Measurements from ENCODE around the gene SLIT3.

Gene SLIT3

GRCh38 chr5:169300468-169301385, at the start of gene SLIT3:
Gene SLIT3 (minus strand): TSS chr5:169301139. CDS start chr5:169300709, 430 bp downstream.
- no peak for ATAC-seq (replicated peaks)
- Mint-ChIP-seq H3K4me1 (peaks cover 0 to 7% of the 10 kb centered on the region in 2 donors), H3K27me3 (peaks cover 48 to 54% of the 10 kb centered on the region in 2 donors), H3K27ac (no peak within 1 kb of the TSS), H3K4me3 (peak within 1 kb of the TSS in 1 of 2 donors; percentile 37), H3K36me3 (no peaks in the 10 kb centered on the region), H3K9me3 (no peaks in the 10 kb centered on the region)
- no peak for DNase-seq

DNA sequence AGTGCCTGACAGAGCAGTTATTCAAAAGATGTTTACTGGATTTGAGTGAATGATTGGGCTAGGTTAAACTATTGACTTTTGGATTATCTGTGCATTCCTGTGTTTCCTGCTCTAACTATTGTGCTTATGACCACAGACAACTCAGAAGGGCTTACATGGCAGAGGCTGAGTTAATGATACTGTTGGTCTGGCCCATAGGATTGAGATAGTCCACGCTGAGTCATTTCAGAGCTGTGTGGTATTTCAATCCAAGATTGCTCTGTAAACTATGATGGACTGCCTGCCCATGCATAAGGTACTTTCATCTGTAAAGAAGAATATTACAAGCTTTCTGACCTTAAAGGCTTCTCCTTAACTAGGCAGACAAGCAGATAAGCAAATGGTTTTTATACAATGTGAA, 49.1 kb upstream of the SLIT3 start:
- DNase-seq (no peak), ATAC-seq (replicated peaks) (no peak)
- no peak overlapping the region for H3K4me3 Mint-ChIP-seq
- H3K27me3 Mint-ChIP-seq = no peaks in the 10 kb centered on the region
- no peaks in the 10 kb centered on the region for H3K36me3 Mint-ChIP-seq
- H3K27ac Mint-ChIP-seq = no peak overlapping the region
- H3K4me1 Mint-ChIP-seq = no peaks in the 10 kb centered on the region
- H3K9me3 Mint-ChIP-seq = no peaks in the 10 kb centered on the region

- no peak for DNase-seq
- Mint-ChIP-seq H3K27ac (no peak overlapping the region), H3K9me3 (no peaks in the 10 kb centered on the region), H3K4me3 (no peak overlapping the region), H3K27me3 (no peaks in the 10 kb centered on the region), H3K36me3 (no peaks in the 10 kb centered on the region), H3K4me1 (no peaks in the 10 kb centered on the region)
- ATAC-seq (replicated peaks) = no peak
These were observed 46.8 kb upstream of the SLIT3 start for GRCh38 chr5:169347786-169348185.

GRCh38 chr5:169344629-169345028, 43.7 kb upstream of the SLIT3 start:
- DNase-seq (no peak), ATAC-seq (replicated peaks) (no peak)
- Mint-ChIP-seq H3K36me3 (no peaks in the 10 kb centered on the region), H3K9me3 (no peaks in the 10 kb centered on the region), H3K27ac (no peak overlapping the region), H3K4me3 (no peak overlapping the region), H3K4me1 (no peaks in the 10 kb centered on the region), H3K27me3 (no peaks in the 10 kb centered on the region)

DNA sequence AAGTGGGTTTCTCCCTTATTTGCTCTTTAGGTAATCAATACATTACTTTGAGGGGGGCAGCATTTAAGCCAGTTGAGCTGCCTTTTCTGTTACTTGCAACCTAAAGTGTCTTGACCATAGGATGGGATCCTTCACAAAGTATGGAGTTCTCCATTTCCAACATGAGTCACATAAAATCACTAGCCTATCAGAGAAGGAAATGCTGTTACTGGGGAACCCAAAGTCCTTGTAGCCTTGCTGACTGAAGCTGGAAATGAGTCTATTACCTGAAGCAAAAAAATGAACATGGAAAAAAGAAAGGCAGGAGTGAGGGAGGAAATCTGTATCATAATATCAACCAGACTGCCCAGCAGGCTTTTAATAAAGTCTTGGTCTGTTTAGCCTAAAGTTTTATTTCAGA, 42.8 kb upstream of the SLIT3 start:
- H3K27ac Mint-ChIP-seq = no peak overlapping the region
- H3K4me1 Mint-ChIP-seq = no peaks in the 10 kb centered on the region
- no peak for DNase-seq
- no peaks in the 10 kb centered on the region for H3K9me3 Mint-ChIP-seq
- H3K4me3 Mint-ChIP-seq = no peak overlapping the region
- no peak for ATAC-seq (replicated peaks)
- H3K36me3 Mint-ChIP-seq = no peaks in the 10 kb centered on the region
- H3K27me3 Mint-ChIP-seq = no peaks in the 10 kb centered on the region

GRCh38 chr5:169341556-169341955, 40.6 kb upstream of the SLIT3 start:
- Mint-ChIP-seq H3K4me3 (no peak overlapping the region), H3K36me3 (no peaks in the 10 kb centered on the region), H3K27me3 (no peaks in the 10 kb centered on the region), H3K27ac (no peak overlapping the region), H3K4me1 (no peaks in the 10 kb centered on the region), H3K9me3 (no peaks in the 10 kb centered on the region)
- DNase-seq = no peak
- peak in 1 of 2 donors; percentile 12 for ATAC-seq (replicated peaks)

- ATAC-seq (replicated peaks) (no peak), DNase-seq (no peak)
- no peak overlapping the region for H3K4me3 Mint-ChIP-seq
- no peak overlapping the region for H3K27ac Mint-ChIP-seq
- H3K4me1 Mint-ChIP-seq = no peaks in the 10 kb centered on the region
- no peaks in the 10 kb centered on the region for H3K36me3 Mint-ChIP-seq
- peaks cover 1 to 9% of the 10 kb centered on the region in 2 donors for H3K27me3 Mint-ChIP-seq
- no peaks in the 10 kb centered on the region for H3K9me3 Mint-ChIP-seq
These were observed 38.9 kb upstream of the SLIT3 start for GRCh38 chr5:169339869-169340268.

- Mint-ChIP-seq H3K27me3 (peaks cover 8 to 14% of the 10 kb centered on the region in 2 donors), H3K9me3 (no peaks in the 10 kb centered on the region), H3K36me3 (no peaks in the 10 kb centered on the region), H3K27ac (no peak overlapping the region), H3K4me1 (no peaks in the 10 kb centered on the region), H3K4me3 (no peak overlapping the region)
- DNase-seq (no peak), ATAC-seq (replicated peaks) (no peak)
These were observed 35.3 kb upstream of the SLIT3 start for GRCh38 chr5:169336242-169336641.

DNA sequence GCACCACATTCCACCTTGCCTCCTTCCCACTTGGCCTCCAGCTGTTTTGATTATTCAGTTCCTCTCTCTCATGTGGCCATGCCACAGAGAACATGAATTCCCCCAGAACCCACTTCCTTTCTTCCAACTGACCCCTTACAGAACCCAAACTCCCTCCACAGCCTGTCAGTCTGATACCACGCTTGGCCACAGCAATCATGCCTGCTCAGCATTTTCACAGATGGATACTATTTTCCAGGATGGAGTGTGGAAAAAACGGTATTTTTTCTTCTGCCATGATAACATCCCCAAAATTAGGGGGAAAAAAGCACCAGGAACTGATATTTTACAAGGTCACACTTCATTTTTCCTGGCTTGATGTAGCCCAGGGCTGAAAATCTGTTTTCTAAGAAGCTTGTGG, 34.9 kb upstream of the SLIT3 start:
- Mint-ChIP-seq H3K27me3 (peaks cover 8 to 14% of the 10 kb centered on the region in 2 donors), H3K4me1 (no peaks in the 10 kb centered on the region), H3K27ac (no peak overlapping the region), H3K36me3 (no peaks in the 10 kb centered on the region), H3K4me3 (no peak overlapping the region), H3K9me3 (no peaks in the 10 kb centered on the region)
- no peak for DNase-seq
- ATAC-seq (replicated peaks) = no peak

GRCh38 chr5:169333518-169333917, 32.6 kb upstream of the SLIT3 start:
- DNase-seq = no peak
- ATAC-seq (replicated peaks) = no peak
- no peaks in the 10 kb centered on the region for H3K4me1 Mint-ChIP-seq
- no peaks in the 10 kb centered on the region for H3K36me3 Mint-ChIP-seq
- H3K9me3 Mint-ChIP-seq = no peaks in the 10 kb centered on the region
- no peak overlapping the region for H3K4me3 Mint-ChIP-seq
- H3K27me3 Mint-ChIP-seq = peaks cover 8 to 14% of the 10 kb centered on the region in 2 donors
- H3K27ac Mint-ChIP-seq = no peak overlapping the region

- ATAC-seq (replicated peaks) (no peak), DNase-seq (no peak)
- Mint-ChIP-seq H3K9me3 (peaks cover 0 to 4% of the 10 kb centered on the region in 2 donors), H3K27me3 (peaks cover 8 to 14% of the 10 kb centered on the region in 2 donors), H3K4me1 (no peaks in the 10 kb centered on the region), H3K27ac (no peak overlapping the region), H3K4me3 (no peak overlapping the region), H3K36me3 (no peaks in the 10 kb centered on the region)
These were observed 30.4 kb upstream of the SLIT3 start for GRCh38 chr5:169331292-169331852.

- ATAC-seq (replicated peaks) = no peak
- Mint-ChIP-seq H3K27me3 (peaks cover 1 to 3% of the 10 kb centered on the region in 2 donors), H3K4me1 (no peaks in the 10 kb centered on the region), H3K27ac (no peak overlapping the region), H3K9me3 (peaks cover 0 to 6% of the 10 kb centered on the region in 2 donors), H3K4me3 (no peak overlapping the region), H3K36me3 (no peaks in the 10 kb centered on the region)
- no peak for DNase-seq
These were observed 27.5 kb upstream of the SLIT3 start for GRCh38 chr5:169328401-169328800.

- Mint-ChIP-seq H3K36me3 (no peaks in the 10 kb centered on the region), H3K9me3 (peaks cover 0 to 6% of the 10 kb centered on the region in 2 donors), H3K27me3 (no peaks in the 10 kb centered on the region), H3K4me1 (no peaks in the 10 kb centered on the region), H3K4me3 (no peak overlapping the region), H3K27ac (no peak overlapping the region)
- no peak for DNase-seq
- no peak for ATAC-seq (replicated peaks)
These were observed 24.3 kb upstream of the SLIT3 start for GRCh38 chr5:169325273-169325672.

DNA sequence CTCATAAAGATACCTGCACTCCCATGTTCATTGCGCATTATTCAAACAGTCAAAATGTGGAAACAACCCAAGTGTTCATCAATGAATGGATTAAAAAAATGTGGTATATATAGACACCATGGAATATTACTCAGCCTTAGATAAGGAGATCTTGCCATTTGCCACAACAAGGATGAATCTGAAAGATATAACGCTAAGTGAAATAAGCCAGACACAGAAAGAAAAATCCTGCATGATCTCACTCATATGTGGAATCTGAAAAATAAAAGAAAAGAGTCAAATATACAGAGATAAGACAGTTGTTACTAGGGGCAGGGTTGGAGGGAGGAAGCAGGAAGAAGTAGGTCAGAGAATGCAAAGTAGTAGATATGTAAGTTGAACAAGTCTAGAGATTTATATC, 17.6 kb upstream of the SLIT3 start:
- Mint-ChIP-seq H3K36me3 (no peaks in the 10 kb centered on the region), H3K4me1 (no peaks in the 10 kb centered on the region), H3K27ac (no peak overlapping the region), H3K9me3 (no peaks in the 10 kb centered on the region), H3K4me3 (no peak overlapping the region), H3K27me3 (peaks cover 9 to 11% of the 10 kb centered on the region in 2 donors)
- no peak for DNase-seq
- no peak for ATAC-seq (replicated peaks)

- H3K36me3 Mint-ChIP-seq = no peaks in the 10 kb centered on the region
- H3K9me3 Mint-ChIP-seq = peaks cover 0 to 4% of the 10 kb centered on the region in 2 donors
- peaks cover 29 to 45% of the 10 kb centered on the region in 2 donors for H3K27me3 Mint-ChIP-seq
- no peak overlapping the region for H3K4me3 Mint-ChIP-seq
- ATAC-seq (replicated peaks) (no peak), DNase-seq (no peak)
- H3K4me1 Mint-ChIP-seq = no peaks in the 10 kb centered on the region
- no peak overlapping the region for H3K27ac Mint-ChIP-seq
These were observed 6.7 kb upstream of the SLIT3 start for GRCh38 chr5:169307646-169308045.
